Breast epithelium (tissue), 4 donors: Measurements from ENCODE around the gene HIVEP2. TPM values are rescaled to one million over a fixed set of nuclear protein-coding genes. Genes with fewer than 3 reads are reported as not detected.

Experiments
- DNase-seq, 2 donors: peaks; one replicate each; pipeline ENCODE4 v3.0.0-alpha.2; 2019; ENCODE audit warnings: low spot score in 2 of 2
- H3K27ac ChIP-seq, 2 donors: fragments of 200-600 bp; sonication (generic) in 1 of 2; one replicate each; pipeline ENCODE4 v1.5.1; 2016 to 2019; ENCODE audit warnings: mild to moderate bottlenecking in 1 of 2
- H3K27me3 ChIP-seq, 2 donors: fragments of 200-600 bp; sonication (generic) in 1 of 2; one replicate each; pipeline versions ENCODE4 v1.5.1 to v1.6.0; 2017 to 2019; ENCODE audit warnings: control low read depth in 1 of 2, mild to moderate bottlenecking in 1 of 2
- H3K36me3 ChIP-seq: fragments of 200-600 bp; one replicate; pipeline ENCODE4 v1.5.1; 2019
- H3K4me1 ChIP-seq, 2 donors: fragments of 200-600 bp; sonication (generic); one replicate each; pipeline ENCODE4 v1.5.1; 2016 to 2019; ENCODE audit warnings: control low read depth in 1 of 2
- H3K4me3 ChIP-seq, 3 donors: fragments of 200-600 bp; sonication (generic); 1 replicate in 2 of 3; 2 replicates in 1 of 3; pipeline ENCODE4 v1.5.1; 2016 to 2019; ENCODE audit warnings: mild to moderate bottlenecking in 3 of 3, moderate library complexity in 2 of 3
- H3K9me3 ChIP-seq, 2 donors: fragments of 200-600 bp; sonication (generic) in 1 of 2; one replicate each; pipeline ENCODE4 v1.5.1; 2016 to 2019; ENCODE audit warnings: control low read depth in 1 of 2
- POLR2A ChIP-seq: fragments of 450-650 bp; IDR thresholded peaks from one replicate; pipeline ENCODE4 v1.6.1; 2016; ENCODE audit warnings: antibody characterized with exemption, mild to moderate bottlenecking, moderate library complexity
- POLR2AphosphoS5 ChIP-seq, 3 donors: sonication (generic); formaldehyde crosslinking; IDR thresholded peaks; one replicate each; pipeline ENCODE4 v1.6.1; 2017; ENCODE audit warnings: antibody characterized with exemption in 3 of 3
- intact Hi-C: fragments of 100-400 bp; cut with DNase I; formaldehyde crosslinking; loops from one replicate; pipeline ENCODE4 v1.15.1; 2023; ENCODE audit warnings: low total_unique reads
- total RNA-seq, 3 donors: library from RNA; depleted of rRNA; stranded (reverse); fragments of >200 nt; gene quantifications; one replicate each; pipeline ENCODE4 v1.1.0, GENCODE V29; 2016
- TF ChIP-seq, protein P1 (sequence below), 3 donors: fragments of 450-650 bp; IDR thresholded peaks; one replicate each; pipeline ENCODE4 v1.5.1; 2016 to 2017; ENCODE audit warnings: antibody characterized with exemption in 3 of 3, mild to moderate bottlenecking in 3 of 3, moderate library complexity in 3 of 3

HIVEP2 gene
- total RNA-seq, 3 donors from 2014 or later: 20.6 to 25.0 (median 23.9) TPM

DNA sequence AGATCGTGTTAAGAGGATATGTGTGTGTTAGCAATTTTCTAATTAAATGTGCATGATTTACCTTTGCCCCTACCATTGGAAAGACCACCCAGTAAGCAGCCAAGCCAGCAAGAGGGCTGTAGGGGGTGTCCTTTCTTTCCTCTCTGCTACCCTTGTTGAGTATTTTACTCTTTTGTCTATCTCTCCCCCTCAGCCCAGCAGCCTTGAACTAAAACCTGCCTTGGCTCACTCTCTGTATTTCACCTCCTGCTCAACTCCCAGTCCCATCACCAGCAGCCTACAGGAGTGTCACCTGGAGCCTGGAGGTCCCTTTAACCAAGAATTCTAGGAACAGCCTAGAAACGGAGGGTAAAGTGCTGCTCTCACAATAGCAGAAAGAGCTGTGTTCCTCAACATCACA is 81.0 kb downstream of the HIVEP2 start:
- no peaks in the 10 kb centered on the region for H3K9me3 ChIP-seq
- intact Hi-C loops: no loop called here
- no peak for DNase-seq
- no peak overlapping the region for H3K4me3 ChIP-seq
- no peaks in the 10 kb centered on the region for H3K36me3 ChIP-seq
- no peaks in the 10 kb centered on the region for H3K4me1 ChIP-seq
- no peaks in the 10 kb centered on the region for H3K27me3 ChIP-seq
- TF ChIP-seq, protein P1, sequence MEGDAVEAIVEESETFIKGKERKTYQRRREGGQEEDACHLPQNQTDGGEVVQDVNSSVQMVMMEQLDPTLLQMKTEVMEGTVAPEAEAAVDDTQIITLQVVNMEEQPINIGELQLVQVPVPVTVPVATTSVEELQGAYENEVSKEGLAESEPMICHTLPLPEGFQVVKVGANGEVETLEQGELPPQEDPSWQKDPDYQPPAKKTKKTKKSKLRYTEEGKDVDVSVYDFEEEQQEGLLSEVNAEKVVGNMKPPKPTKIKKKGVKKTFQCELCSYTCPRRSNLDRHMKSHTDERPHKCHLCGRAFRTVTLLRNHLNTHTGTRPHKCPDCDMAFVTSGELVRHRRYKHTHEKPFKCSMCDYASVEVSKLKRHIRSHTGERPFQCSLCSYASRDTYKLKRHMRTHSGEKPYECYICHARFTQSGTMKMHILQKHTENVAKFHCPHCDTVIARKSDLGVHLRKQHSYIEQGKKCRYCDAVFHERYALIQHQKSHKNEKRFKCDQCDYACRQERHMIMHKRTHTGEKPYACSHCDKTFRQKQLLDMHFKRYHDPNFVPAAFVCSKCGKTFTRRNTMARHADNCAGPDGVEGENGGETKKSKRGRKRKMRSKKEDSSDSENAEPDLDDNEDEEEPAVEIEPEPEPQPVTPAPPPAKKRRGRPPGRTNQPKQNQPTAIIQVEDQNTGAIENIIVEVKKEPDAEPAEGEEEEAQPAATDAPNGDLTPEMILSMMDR (IDR thresholded peaks at IDR 0.05): no peak
- TF ChIP-seq POLR2AphosphoS5 (IDR thresholded peaks at IDR 0.05) (no peak), POLR2A (no peak)
- no peak overlapping the region for H3K27ac ChIP-seq

GRCh38 chr6:142861711-142862110 is 83.3 kb downstream of the HIVEP2 start:
- no peaks in the 10 kb centered on the region for H3K36me3 ChIP-seq

GRCh38 chr6:142860498-142860897 is 84.5 kb downstream of the HIVEP2 start:
- no peaks in the 10 kb centered on the region for H3K27me3 ChIP-seq
- TF ChIP-seq, protein P1 (IDR thresholded peaks at IDR 0.05): no peak
- no peak for TF ChIP-seq POLR2A
- no peak for TF ChIP-seq POLR2AphosphoS5 (IDR thresholded peaks at IDR 0.05)
- intact Hi-C loops: no loop called here

More at GRCh38 chr6:142861711-142862110, 83.3 kb downstream of the HIVEP2 start:
- no peak overlapping the region for H3K4me3 ChIP-seq
- no peak overlapping the region for H3K27ac ChIP-seq
- no peaks in the 10 kb centered on the region for H3K27me3 ChIP-seq
- TF ChIP-seq POLR2A (no peak), POLR2AphosphoS5 (IDR thresholded peaks at IDR 0.05) (no peak)
- TF ChIP-seq, protein P1 (IDR thresholded peaks at IDR 0.05): no peak
- intact Hi-C loops: no loop called here
- H3K9me3 ChIP-seq: no peaks in the 10 kb centered on the region
- no peak for DNase-seq
- H3K4me1 ChIP-seq: no peaks in the 10 kb centered on the region

DNA sequence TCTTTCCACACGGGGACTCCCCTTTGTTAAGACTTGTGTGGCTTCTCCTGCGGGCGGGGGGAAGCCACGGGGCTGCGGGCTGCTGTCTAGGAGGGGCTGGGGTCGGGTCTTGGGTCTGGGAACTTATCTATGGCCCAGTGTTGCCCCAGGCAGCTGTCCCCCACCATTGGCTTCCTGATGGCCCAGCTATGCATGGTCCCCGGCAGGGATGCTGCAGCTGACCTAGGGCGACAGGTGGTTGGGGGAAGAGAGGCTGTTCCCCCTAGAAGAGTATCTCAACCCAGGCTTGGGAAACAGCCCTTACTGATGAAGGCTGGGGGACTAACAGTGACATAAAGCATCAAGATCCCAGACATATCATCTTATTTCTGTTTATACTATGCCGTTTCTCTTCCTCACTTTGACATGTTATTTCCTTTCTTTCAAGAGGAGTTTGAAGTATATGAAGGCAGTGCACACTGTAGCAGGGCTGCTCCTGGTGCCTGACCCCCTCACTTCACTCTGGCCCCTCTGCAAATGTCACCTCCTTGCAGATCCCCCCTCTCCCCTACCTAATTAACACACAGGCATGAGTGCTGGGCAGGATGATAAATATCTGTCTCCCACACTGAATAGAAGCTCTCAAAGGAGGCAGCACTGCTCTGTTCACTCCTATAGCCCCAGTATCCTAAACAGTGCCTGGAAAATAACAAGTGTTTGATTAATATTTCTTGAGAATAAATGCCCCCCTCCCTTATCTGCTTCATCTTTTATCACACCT is 87.0 kb downstream of the HIVEP2 start:
- TF ChIP-seq POLR2AphosphoS5 (IDR thresholded peaks at IDR 0.05) (no peak), POLR2A (no peak)
- TF ChIP-seq, protein P1 (IDR thresholded peaks at IDR 0.05): no peak
- no peak for DNase-seq
- peak overlapping the region in 1 of 2 donors; percentile 27 for H3K27ac ChIP-seq
- no peaks in the 10 kb centered on the region for H3K36me3 ChIP-seq
- H3K4me3 ChIP-seq: no peak overlapping the region
- peaks cover 0 to 6% of the 10 kb centered on the region in 2 donors for H3K4me1 ChIP-seq
- intact Hi-C loops: no loop called here
- H3K9me3 ChIP-seq: no peaks in the 10 kb centered on the region
- H3K27me3 ChIP-seq: no peaks in the 10 kb centered on the region

More at GRCh38 chr6:142860498-142860897, 84.5 kb downstream of the HIVEP2 start:
- H3K27ac ChIP-seq: no peak overlapping the region
- H3K9me3 ChIP-seq: no peaks in the 10 kb centered on the region
- H3K36me3 ChIP-seq: no peaks in the 10 kb centered on the region
- DNase-seq: no peak
- no peaks in the 10 kb centered on the region for H3K4me1 ChIP-seq
- H3K4me3 ChIP-seq: no peak overlapping the region

GRCh38 chr6:142857233-142857761 is 87.7 kb downstream of the HIVEP2 start:
- H3K4me1 ChIP-seq: peaks cover 0 to 6% of the 10 kb centered on the region in 2 donors
- H3K36me3 ChIP-seq: no peaks in the 10 kb centered on the region
- H3K27me3 ChIP-seq: no peaks in the 10 kb centered on the region
- no peak for DNase-seq
- intact Hi-C loops: no loop called here
- TF ChIP-seq POLR2A: no peak
- TF ChIP-seq POLR2AphosphoS5 (IDR thresholded peaks at IDR 0.05): no peak
- TF ChIP-seq, protein P1 (IDR thresholded peaks at IDR 0.05): no peak
- no peak overlapping the region for H3K4me3 ChIP-seq
- no peak overlapping the region for H3K27ac ChIP-seq
- no peaks in the 10 kb centered on the region for H3K9me3 ChIP-seq
